ENCODE results near the gene PCSK6.

The PCSK6 gene

DNA sequence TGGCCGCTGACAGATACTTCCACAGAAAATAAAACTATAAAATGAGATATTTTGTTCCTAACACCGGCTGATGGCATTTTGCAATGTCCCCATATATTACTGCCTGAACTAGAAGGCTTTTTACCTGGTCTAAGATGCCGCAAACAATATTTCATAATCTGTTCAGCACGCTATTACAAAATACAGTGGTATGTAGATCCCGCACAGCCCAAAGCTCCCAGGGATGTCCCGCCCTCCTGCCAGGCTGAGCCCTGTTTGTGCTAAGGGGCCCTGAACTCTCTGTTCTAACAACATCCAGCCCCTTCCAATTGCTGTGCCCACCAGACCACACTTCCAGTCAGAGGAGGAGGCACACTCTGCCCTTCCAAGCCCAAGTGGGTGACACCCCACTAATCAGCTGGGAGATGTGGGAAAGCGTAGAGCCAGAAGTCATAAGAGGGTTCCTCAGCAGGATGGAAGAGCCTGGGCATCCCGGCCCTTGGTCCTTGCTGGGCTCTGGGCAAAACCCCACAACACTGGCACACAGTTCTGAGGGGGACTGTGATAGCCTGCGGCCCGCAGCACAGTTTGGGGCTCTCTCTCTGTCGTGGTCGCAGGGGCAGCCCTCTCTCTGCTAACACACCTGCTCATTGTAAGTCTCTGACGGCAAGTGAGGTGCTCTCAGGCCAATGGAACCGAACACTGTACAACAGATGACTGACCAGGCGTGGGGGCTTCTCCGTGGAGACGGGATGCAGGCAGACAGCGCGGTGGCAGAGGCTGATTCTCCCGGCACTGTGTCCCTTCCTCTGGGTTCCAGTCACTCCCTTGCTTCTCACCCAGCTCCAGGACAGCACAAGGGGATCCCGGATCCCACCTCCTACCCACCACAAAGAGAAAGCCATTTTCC, 55.2 kb downstream of the PCSK6 start:
- Histone ChIP-seq H2AFZ (ENCODE audit: low read length) (no peak overlapping the region), H3K23ac (ENCODE audit: low read depth, low read length, poor library complexity) (no peak overlapping the region), H3K18ac (ENCODE audit: low read length) (peak overlapping the region; percentile 37), H4K8ac (ENCODE audit: low read depth, low read length) (no peak overlapping the region), H2BK12ac (ENCODE audit: low read length) (no peak overlapping the region), H2BK5ac (ENCODE audit: low read length) (no peak overlapping the region), H3K4me2 (ENCODE audit: insufficient read depth, low read length, poor library complexity, severe bottlenecking) (no peak overlapping the region), H3K9ac (ENCODE audit: low read depth, low read length, poor library complexity) (no peak overlapping the region), H3K4me3 (ENCODE audit: low read length in 2 of 2) (no peak overlapping the region), H3K4me1 (ENCODE audit: control insufficient read depth in 2 of 2, insufficient read depth in 1 of 2, low read depth in 1 of 2, low read length in 2 of 2) (peaks cover 10 to 14% of the 10 kb centered on the region in 2 donors), H3K27ac (replicated peaks; ENCODE audit: low read length) (no peak overlapping the region), H2BK120ac (ENCODE audit: low read depth, low read length) (no peak overlapping the region), H3K36me3 (replicated peaks in 1 of 2; ENCODE audit: control insufficient read depth in 2 of 2, insufficient read depth in 2 of 2, low read length in 2 of 2) (peaks cover 0 to 7% of the 10 kb centered on the region in 2 donors), H2BK15ac (ENCODE audit: low read length) (no peak overlapping the region), H3K79me1 (ENCODE audit: low read depth, low read length) (no peaks in the 10 kb centered on the region), H3K14ac (ENCODE audit: low read length) (peak overlapping the region; percentile 89), H4K91ac (ENCODE audit: low read depth, low read length, poor library complexity) (no peak overlapping the region), H2AK5ac (ENCODE audit: low read depth, low read length) (peak overlapping the region; percentile 23), H3K4ac (ENCODE audit: low read length) (no peak overlapping the region), H3K27me3 (ENCODE audit: control insufficient read depth in 3 of 3, insufficient read depth in 3 of 3, low read depth in 1 of 3, low read length in 3 of 3) (no peaks in the 10 kb centered on the region), H3K9me3 (replicated peaks in 1 of 2; ENCODE audit: control insufficient read depth in 2 of 2, insufficient read depth in 1 of 2, low read depth in 1 of 2, low read length in 2 of 2) (peaks cover 0 to 10% of the 10 kb centered on the region in 2 donors)
- DNase-seq (ENCODE audit: low spot score), result no peak
- WGBS, 2 donors (ENCODE audit: extremely low coverage in 2 of 2, insufficient read length in 2 of 2, insufficient replicate concordance in 1 of 2), result no CpG with 5 or more reads among the region's 21 CpGs

DNA sequence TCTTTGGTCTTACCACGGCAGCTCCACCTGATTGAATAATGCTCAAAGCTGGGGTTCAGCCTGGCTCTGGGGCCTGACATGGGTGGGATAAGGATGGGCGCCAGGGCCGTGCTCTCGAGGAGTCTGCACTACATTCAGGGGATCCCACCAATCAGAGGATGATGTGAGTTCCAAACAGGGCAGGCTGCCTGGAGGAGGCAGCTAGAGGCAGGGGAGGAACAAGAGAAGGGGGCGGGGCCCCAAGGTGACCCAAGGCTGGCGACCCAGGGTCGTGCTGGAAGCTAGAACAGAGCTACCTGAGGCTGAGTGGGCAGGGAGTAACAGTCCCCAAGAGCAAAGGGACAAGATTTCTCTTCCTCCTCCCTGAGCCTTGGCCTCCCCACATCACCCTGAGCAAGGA, 56.1 kb downstream of the PCSK6 start:
- no peak overlapping the region for H2BK5ac ChIP-seq (ENCODE audit: low read length)

DNA sequence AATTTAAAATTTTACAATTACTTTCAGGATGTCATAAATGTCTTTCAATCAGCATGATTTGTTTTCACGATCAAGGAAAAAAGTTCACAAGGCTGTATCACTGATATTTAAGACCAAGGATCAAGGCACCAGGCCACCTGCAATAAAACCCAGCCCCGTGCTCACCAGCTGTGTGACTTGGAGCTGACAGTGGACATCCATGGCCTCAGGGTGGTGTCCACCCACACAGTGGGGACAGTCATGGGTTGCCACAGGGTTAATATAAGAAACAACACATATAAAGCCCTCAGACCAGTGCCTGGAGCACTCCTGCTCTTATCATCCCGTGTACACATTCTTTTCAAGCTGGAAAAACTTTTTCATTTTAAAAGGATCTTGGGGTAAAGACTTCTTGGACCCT, 56.5 kb downstream of the PCSK6 start:
- no peak for DNase-seq (ENCODE audit: low spot score)
- Histone ChIP-seq H2AK5ac (ENCODE audit: low read depth, low read length) (no peak overlapping the region), H3K79me1 (ENCODE audit: low read depth, low read length) (no peaks in the 10 kb centered on the region), H2BK15ac (ENCODE audit: low read length) (no peak overlapping the region), H4K91ac (ENCODE audit: low read depth, low read length, poor library complexity) (no peak overlapping the region), H3K27ac (replicated peaks; ENCODE audit: low read length) (no peak overlapping the region), H3K4me2 (ENCODE audit: insufficient read depth, low read length, poor library complexity, severe bottlenecking) (no peak overlapping the region), H3K36me3 (replicated peaks in 1 of 2; ENCODE audit: control insufficient read depth in 2 of 2, insufficient read depth in 2 of 2, low read length in 2 of 2) (peaks cover 0 to 9% of the 10 kb centered on the region in 2 donors), H3K9me3 (replicated peaks in 1 of 2; ENCODE audit: control insufficient read depth in 2 of 2, insufficient read depth in 1 of 2, low read depth in 1 of 2, low read length in 2 of 2) (no peaks in the 10 kb centered on the region), H2BK120ac (ENCODE audit: low read depth, low read length) (no peak overlapping the region), H3K4me1 (ENCODE audit: control insufficient read depth in 2 of 2, insufficient read depth in 1 of 2, low read depth in 1 of 2, low read length in 2 of 2) (peaks cover 13 to 21% of the 10 kb centered on the region in 2 donors), H3K23ac (ENCODE audit: low read depth, low read length, poor library complexity) (no peak overlapping the region), H3K4me3 (ENCODE audit: low read length in 2 of 2) (no peak overlapping the region), H3K9ac (ENCODE audit: low read depth, low read length, poor library complexity) (no peak overlapping the region), H2BK5ac (ENCODE audit: low read length) (no peak overlapping the region), H3K4ac (ENCODE audit: low read length) (no peak overlapping the region), H3K14ac (ENCODE audit: low read length) (no peak overlapping the region), H3K27me3 (ENCODE audit: control insufficient read depth in 3 of 3, insufficient read depth in 3 of 3, low read depth in 1 of 3, low read length in 3 of 3) (no peaks in the 10 kb centered on the region), H2AFZ (ENCODE audit: low read length) (no peak overlapping the region), H4K8ac (ENCODE audit: low read depth, low read length) (no peak overlapping the region), H2BK12ac (ENCODE audit: low read length) (no peak overlapping the region), H3K18ac (ENCODE audit: low read length) (no peak overlapping the region)
- no CpG with 5 or more reads among the region's 3 CpGs for WGBS, 2 donors (ENCODE audit: extremely low coverage in 2 of 2, insufficient read length in 2 of 2, insufficient replicate concordance in 1 of 2)

More for the DNA sequence above, 56.1 kb downstream of the PCSK6 start:
- H4K91ac ChIP-seq (ENCODE audit: low read depth, low read length, poor library complexity), result no peak overlapping the region
- H2BK15ac ChIP-seq (ENCODE audit: low read length), result no peak overlapping the region
- no peak overlapping the region for H3K9ac ChIP-seq (ENCODE audit: low read depth, low read length, poor library complexity)
- no peak overlapping the region for H3K4me2 ChIP-seq (ENCODE audit: insufficient read depth, low read length, poor library complexity, severe bottlenecking)
- peaks cover 13 to 21% of the 10 kb centered on the region in 2 donors for H3K4me1 ChIP-seq (ENCODE audit: control insufficient read depth in 2 of 2, insufficient read depth in 1 of 2, low read depth in 1 of 2, low read length in 2 of 2)
- no peak overlapping the region for H3K27ac ChIP-seq (replicated peaks; ENCODE audit: low read length)
- no peak overlapping the region for H2BK120ac ChIP-seq (ENCODE audit: low read depth, low read length)
- H3K23ac ChIP-seq (ENCODE audit: low read depth, low read length, poor library complexity), result no peak overlapping the region
- H3K18ac ChIP-seq (ENCODE audit: low read length), result no peak overlapping the region
- no peak overlapping the region for H2AFZ ChIP-seq (ENCODE audit: low read length)
- no peak overlapping the region for H3K4ac ChIP-seq (ENCODE audit: low read length)
- H3K79me1 ChIP-seq (ENCODE audit: low read depth, low read length), result no peaks in the 10 kb centered on the region
- H4K8ac ChIP-seq (ENCODE audit: low read depth, low read length), result no peak overlapping the region
- no CpG with 5 or more reads among the region's 7 CpGs for WGBS, 2 donors (ENCODE audit: extremely low coverage in 2 of 2, insufficient read length in 2 of 2, insufficient replicate concordance in 1 of 2)
- H3K36me3 ChIP-seq (replicated peaks in 1 of 2; ENCODE audit: control insufficient read depth in 2 of 2, insufficient read depth in 2 of 2, low read length in 2 of 2), result peaks cover 0 to 6% of the 10 kb centered on the region in 2 donors
- peaks cover 0 to 2% of the 10 kb centered on the region in 2 donors for H3K9me3 ChIP-seq (replicated peaks in 1 of 2; ENCODE audit: control insufficient read depth in 2 of 2, insufficient read depth in 1 of 2, low read depth in 1 of 2, low read length in 2 of 2)
- no peak overlapping the region for H2BK12ac ChIP-seq (ENCODE audit: low read length)
- H3K27me3 ChIP-seq (ENCODE audit: control insufficient read depth in 3 of 3, insufficient read depth in 3 of 3, low read depth in 1 of 3, low read length in 3 of 3), result no peaks in the 10 kb centered on the region
- H2AK5ac ChIP-seq (ENCODE audit: low read depth, low read length), result no peak overlapping the region
- no peak overlapping the region for H3K14ac ChIP-seq (ENCODE audit: low read length)
- no peak for DNase-seq (ENCODE audit: low spot score)
- H3K4me3 ChIP-seq (ENCODE audit: low read length in 2 of 2), result no peak overlapping the region

DNA sequence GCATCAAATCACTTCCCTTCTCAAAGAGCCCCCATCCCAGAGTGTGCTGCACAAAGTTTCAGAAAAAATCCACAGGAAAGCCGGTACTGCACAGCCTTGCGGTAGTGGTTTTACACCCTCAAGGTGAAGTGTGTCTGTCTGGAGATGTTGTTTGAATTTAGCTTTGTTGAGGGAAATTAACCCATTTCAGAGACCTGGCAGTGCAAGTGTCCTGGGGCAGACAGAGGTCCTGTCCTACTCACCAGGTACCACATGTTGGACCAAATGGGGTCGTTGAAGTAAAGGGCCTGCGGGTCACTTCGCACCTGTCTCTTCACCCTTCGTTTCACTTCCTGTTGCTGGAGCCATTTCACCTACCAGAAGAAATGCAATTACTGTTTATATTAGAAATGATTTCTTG, 57.8 kb downstream of the PCSK6 start:
- no CpG with 5 or more reads among the region's 6 CpGs for WGBS, 2 donors (ENCODE audit: extremely low coverage in 2 of 2, insufficient read length in 2 of 2, insufficient replicate concordance in 1 of 2)

More for the DNA sequence above, 57.8 kb downstream of the PCSK6 start:
- Histone ChIP-seq H3K27ac (replicated peaks; ENCODE audit: low read length) (no peak overlapping the region), H3K23ac (ENCODE audit: low read depth, low read length, poor library complexity) (no peak overlapping the region), H4K8ac (ENCODE audit: low read depth, low read length) (no peak overlapping the region), H2BK120ac (ENCODE audit: low read depth, low read length) (no peak overlapping the region), H3K4me3 (ENCODE audit: low read length in 2 of 2) (no peak overlapping the region), H2BK12ac (ENCODE audit: low read length) (no peak overlapping the region), H3K4me2 (ENCODE audit: insufficient read depth, low read length, poor library complexity, severe bottlenecking) (no peak overlapping the region), H3K9ac (ENCODE audit: low read depth, low read length, poor library complexity) (no peak overlapping the region), H2BK15ac (ENCODE audit: low read length) (no peak overlapping the region), H2BK5ac (ENCODE audit: low read length) (no peak overlapping the region), H3K79me1 (ENCODE audit: low read depth, low read length) (no peaks in the 10 kb centered on the region), H3K9me3 (replicated peaks in 1 of 2; ENCODE audit: control insufficient read depth in 2 of 2, insufficient read depth in 1 of 2, low read depth in 1 of 2, low read length in 2 of 2) (no peaks in the 10 kb centered on the region), H3K36me3 (replicated peaks in 1 of 2; ENCODE audit: control insufficient read depth in 2 of 2, insufficient read depth in 2 of 2, low read length in 2 of 2) (peaks cover 0 to 20% of the 10 kb centered on the region in 2 donors), H3K4me1 (ENCODE audit: control insufficient read depth in 2 of 2, insufficient read depth in 1 of 2, low read depth in 1 of 2, low read length in 2 of 2) (peaks cover 9 to 11% of the 10 kb centered on the region in 2 donors), H2AK5ac (ENCODE audit: low read depth, low read length) (no peak overlapping the region), H4K91ac (ENCODE audit: low read depth, low read length, poor library complexity) (no peak overlapping the region), H3K27me3 (ENCODE audit: control insufficient read depth in 3 of 3, insufficient read depth in 3 of 3, low read depth in 1 of 3, low read length in 3 of 3) (no peaks in the 10 kb centered on the region), H3K14ac (ENCODE audit: low read length) (no peak overlapping the region), H3K4ac (ENCODE audit: low read length) (no peak overlapping the region), H2AFZ (ENCODE audit: low read length) (no peak overlapping the region), H3K18ac (ENCODE audit: low read length) (no peak overlapping the region)
- DNase-seq (ENCODE audit: low spot score), result no peak
